ENCODE results near the gene GGN. TPM values are rescaled to one million over a fixed set of nuclear protein-coding genes. Genes with fewer than 3 reads are reported as not detected.

Gene GGN
- total and polyA plus RNA-seq, 9 of the 15 experiments (the other 6 are each of a cell fraction or from before 2014, with no cell fraction given) = 0.15 to 0.33 TPM; not detected in 7

DNA sequence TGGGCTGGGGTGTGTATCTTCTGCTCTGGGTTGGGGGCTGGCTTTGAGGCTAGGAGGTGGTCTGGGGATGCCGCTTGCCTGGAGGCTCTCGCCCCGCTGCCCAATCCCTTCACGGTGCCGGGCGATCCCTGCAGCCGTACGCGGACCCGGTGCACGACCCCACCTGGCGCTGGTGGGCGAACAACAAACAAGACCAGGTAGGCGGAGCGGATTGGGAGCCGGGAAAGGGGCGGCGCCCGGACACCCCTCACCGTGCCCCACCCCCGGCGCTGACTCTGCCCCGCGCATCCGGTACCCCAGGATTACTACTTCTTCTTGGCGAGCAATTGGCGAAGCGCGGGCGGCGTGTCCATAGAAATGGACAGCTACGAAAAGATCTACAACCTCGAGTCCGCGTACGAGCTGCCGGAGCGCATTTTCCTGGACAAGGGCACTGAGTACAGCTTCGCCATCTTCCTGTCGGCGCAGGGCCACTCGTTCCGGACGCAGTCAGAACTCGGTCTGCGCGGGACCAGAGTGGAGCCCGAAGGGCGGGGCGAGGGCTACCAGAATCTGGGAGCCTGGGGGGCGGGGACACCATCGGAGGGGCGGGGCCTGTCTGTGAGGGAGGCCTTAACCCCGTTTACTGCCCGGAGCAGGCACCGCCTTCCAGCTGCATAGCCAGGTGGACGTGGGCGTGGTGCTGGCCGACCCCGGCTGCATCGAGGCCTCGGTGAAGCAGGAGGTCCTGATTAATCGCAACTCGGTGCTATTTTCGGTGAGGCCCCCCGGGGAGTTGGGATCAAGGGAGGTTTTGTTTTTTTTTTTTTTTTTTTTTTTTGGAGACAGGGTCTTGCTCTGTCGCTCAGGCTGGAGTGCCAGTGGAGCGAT, 25.5 kb downstream of the GGN start (continued):
- TF ChIP-seq, protein P1, sequence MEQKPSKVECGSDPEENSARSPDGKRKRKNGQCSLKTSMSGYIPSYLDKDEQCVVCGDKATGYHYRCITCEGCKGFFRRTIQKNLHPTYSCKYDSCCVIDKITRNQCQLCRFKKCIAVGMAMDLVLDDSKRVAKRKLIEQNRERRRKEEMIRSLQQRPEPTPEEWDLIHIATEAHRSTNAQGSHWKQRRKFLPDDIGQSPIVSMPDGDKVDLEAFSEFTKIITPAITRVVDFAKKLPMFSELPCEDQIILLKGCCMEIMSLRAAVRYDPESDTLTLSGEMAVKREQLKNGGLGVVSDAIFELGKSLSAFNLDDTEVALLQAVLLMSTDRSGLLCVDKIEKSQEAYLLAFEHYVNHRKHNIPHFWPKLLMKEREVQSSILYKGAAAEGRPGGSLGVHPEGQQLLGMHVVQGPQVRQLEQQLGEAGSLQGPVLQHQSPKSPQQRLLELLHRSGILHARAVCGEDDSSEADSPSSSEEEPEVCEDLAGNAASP (IDR thresholded peaks at IDR 0.05) = no peak
- TF ChIP-seq ZNF384 (IDR thresholded peaks at IDR 0.05; ENCODE audit: low read depth, low read length) (0 out of 2 replicates have a peak, but pooled peaks have one; percentile 19), TARDBP (IDR thresholded peaks at IDR 0.05) (no peak), ILF3 (IDR thresholded peaks at IDR 0.05; ENCODE audit: borderline replicate concordance) (no peak), ZNF444 (CRISPR knock-in tag; IDR thresholded peaks at IDR 0.05) (no peak), MECOM (CRISPR knock-in tag; IDR thresholded peaks at IDR 0.05) (no peak), TEAD1 (CRISPR knock-in tag; IDR thresholded peaks at IDR 0.05) (no peak), ZNF75A (CRISPR knock-in tag; IDR thresholded peaks at IDR 0.05) (no peak), ARHGAP35 (IDR thresholded peaks at IDR 0.05; ENCODE audit: partially characterized antibody) (no peak), ZNF431 (CRISPR knock-in tag; IDR thresholded peaks at IDR 0.05) (0 out of 2 replicates have a peak, but pooled peaks have one; percentile 41), RHOXF2B (CRISPR knock-in tag; conservative IDR thresholded peaks at IDR 0.05) (no peak), PCBP2 (IDR thresholded peaks at IDR 0.05; ENCODE audit: low read depth, low read length, poor library complexity, severe bottlenecking) (no peak), SIX5 (IDR thresholded peaks at IDR 0.05; ENCODE audit: borderline replicate concordance in 1 of 2, insufficient read depth in 1 of 2, low read depth in 1 of 2, low read length in 2 of 2) (no peak), U2AF2 (optimal IDR thresholded peaks at IDR 0.05; ENCODE audit: low read depth, low read length) (no peak)
- TF ChIP-seq, protein P2, sequence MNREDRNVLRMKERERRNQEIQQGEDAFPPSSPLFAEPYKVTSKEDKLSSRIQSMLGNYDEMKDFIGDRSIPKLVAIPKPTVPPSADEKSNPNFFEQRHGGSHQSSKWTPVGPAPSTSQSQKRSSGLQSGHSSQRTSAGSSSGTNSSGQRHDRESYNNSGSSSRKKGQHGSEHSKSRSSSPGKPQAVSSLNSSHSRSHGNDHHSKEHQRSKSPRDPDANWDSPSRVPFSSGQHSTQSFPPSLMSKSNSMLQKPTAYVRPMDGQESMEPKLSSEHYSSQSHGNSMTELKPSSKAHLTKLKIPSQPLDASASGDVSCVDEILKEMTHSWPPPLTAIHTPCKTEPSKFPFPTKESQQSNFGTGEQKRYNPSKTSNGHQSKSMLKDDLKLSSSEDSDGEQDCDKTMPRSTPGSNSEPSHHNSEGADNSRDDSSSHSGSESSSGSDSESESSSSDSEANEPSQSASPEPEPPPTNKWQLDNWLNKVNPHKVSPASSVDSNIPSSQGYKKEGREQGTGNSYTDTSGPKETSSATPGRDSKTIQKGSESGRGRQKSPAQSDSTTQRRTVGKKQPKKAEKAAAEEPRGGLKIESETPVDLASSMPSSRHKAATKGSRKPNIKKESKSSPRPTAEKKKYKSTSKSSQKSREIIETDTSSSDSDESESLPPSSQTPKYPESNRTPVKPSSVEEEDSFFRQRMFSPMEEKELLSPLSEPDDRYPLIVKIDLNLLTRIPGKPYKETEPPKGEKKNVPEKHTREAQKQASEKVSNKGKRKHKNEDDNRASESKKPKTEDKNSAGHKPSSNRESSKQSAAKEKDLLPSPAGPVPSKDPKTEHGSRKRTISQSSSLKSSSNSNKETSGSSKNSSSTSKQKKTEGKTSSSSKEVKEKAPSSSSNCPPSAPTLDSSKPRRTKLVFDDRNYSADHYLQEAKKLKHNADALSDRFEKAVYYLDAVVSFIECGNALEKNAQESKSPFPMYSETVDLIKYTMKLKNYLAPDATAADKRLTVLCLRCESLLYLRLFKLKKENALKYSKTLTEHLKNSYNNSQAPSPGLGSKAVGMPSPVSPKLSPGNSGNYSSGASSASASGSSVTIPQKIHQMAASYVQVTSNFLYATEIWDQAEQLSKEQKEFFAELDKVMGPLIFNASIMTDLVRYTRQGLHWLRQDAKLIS (CRISPR knock-in tag; IDR thresholded peaks at IDR 0.05) = no peak
- TF ChIP-seq, protein P3, sequence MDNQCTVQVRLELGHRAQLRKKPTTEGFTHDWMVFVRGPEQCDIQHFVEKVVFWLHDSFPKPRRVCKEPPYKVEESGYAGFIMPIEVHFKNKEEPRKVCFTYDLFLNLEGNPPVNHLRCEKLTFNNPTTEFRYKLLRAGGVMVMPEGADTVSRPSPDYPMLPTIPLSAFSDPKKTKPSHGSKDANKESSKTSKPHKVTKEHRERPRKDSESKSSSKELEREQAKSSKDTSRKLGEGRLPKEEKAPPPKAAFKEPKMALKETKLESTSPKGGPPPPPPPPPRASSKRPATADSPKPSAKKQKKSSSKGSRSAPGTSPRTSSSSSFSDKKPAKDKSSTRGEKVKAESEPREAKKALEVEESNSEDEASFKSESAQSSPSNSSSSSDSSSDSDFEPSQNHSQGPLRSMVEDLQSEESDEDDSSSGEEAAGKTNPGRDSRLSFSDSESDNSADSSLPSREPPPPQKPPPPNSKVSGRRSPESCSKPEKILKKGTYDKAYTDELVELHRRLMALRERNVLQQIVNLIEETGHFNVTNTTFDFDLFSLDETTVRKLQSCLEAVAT (IDR thresholded peaks at IDR 0.05) = no peak
- TF ChIP-seq, protein P4, sequence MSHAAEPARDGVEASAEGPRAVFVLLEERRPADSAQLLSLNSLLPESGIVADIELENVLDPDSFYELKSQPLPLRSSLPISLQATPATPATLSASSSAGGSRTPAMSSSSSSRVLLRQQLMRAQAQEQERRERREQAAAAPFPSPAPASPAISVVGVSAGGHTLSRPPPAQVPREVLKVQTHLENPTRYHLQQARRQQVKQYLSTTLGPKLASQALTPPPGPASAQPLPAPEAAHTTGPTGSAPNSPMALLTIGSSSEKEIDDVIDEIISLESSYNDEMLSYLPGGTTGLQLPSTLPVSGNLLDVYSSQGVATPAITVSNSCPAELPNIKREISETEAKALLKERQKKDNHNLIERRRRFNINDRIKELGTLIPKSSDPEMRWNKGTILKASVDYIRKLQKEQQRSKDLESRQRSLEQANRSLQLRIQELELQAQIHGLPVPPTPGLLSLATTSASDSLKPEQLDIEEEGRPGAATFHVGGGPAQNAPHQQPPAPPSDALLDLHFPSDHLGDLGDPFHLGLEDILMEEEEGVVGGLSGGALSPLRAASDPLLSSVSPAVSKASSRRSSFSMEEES (CRISPR knock-in tag; IDR thresholded peaks at IDR 0.05) = no peak

Data from K562 (cell line).